SH-SY5Y (cell line): ENCODE results near the gene GRB10.

Experiments
- GATA2 ChIP-seq: IDR thresholded peaks from 2 replicates; pipeline ENCODE4 v1.6.1; 2011; ENCODE audit warnings: mild to moderate bottlenecking, low read depth, low read length
- GATA3 ChIP-seq: IDR thresholded peaks from 2 replicates; pipeline ENCODE4 v1.6.1; 2011; ENCODE audit warnings: low read depth, mild to moderate bottlenecking, low read length, moderate library complexity

DNA sequence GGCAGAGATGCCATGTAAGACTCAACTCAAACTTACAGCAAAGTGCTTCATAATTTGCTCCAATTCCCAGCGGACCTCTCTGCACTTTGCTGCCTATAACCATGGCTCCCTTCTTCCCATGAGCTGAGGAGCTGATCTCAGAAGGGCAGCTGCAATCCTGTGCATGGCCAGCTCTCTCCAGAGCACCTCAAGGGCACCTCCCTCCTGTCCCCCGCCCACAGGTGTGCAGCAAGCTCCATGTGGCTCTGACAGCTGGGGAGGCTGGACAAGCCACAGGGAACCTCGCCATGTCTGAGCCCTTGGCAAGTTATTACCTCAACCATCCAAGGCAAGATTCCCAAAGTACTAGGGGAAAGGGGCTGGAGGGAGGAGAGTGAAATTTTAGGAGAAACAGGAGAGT, 156.4 kb downstream of the GRB10 start:
- no peak for TF ChIP-seq GATA3
- TF ChIP-seq GATA2 = no peak
